HEK293 (cell line): Measurements from ENCODE around the gene BRAT1.

Experiments
- BCL11A ChIP-seq: fragments of 450-650 bp; formaldehyde crosslinking; IDR thresholded peaks from 2 replicates; pipeline ENCODE4 v1.5.1; 2016; ENCODE audit warnings: low read depth, missing biosample characterization, missing genetic modification characterization
- ZNF202 ChIP-seq: fragments of 450-650 bp; formaldehyde crosslinking; IDR thresholded peaks from 2 replicates; pipeline ENCODE4 v1.5.1; 2016; ENCODE audit warnings: missing biosample characterization, missing genetic modification characterization, borderline replicate concordance
- ZNF274 ChIP-seq, 2 experiments: fragments of 200-500 bp in 1 of 2; fragments of 450-650 bp in 1 of 2; sonication (Bioruptor generic) in 1 of 2; formaldehyde crosslinking in 1 of 2; IDR thresholded peaks; 2 replicates each; pipeline versions ENCODE4 v1.5.1 to v1.6.1; 2014 to 2016; ENCODE audit warnings: borderline replicate concordance in 1 of 2, inconsistent platforms in 1 of 2, low read length in 1 of 2, missing biosample characterization in 1 of 2, missing genetic modification characterization in 1 of 2
- TF ChIP-seq, protein P1 (sequence below): fragments of 450-650 bp; formaldehyde crosslinking; IDR thresholded peaks from 2 replicates; pipeline ENCODE4 v1.5.1; 2016; ENCODE audit warnings: missing biosample characterization, missing genetic modification characterization
- TF ChIP-seq, protein P2 (sequence below): fragments of 450-650 bp; formaldehyde crosslinking; IDR thresholded peaks from 2 replicates; pipeline ENCODE4; 2016; ENCODE audit warnings: missing biosample characterization, missing genetic modification characterization
- TF ChIP-seq, protein P3 (sequence below): fragments of 450-650 bp; formaldehyde crosslinking; IDR thresholded peaks from 2 replicates; pipeline ENCODE4 v1.5.1; 2017; ENCODE audit warnings: missing biosample characterization, missing genetic modification characterization

DNA sequence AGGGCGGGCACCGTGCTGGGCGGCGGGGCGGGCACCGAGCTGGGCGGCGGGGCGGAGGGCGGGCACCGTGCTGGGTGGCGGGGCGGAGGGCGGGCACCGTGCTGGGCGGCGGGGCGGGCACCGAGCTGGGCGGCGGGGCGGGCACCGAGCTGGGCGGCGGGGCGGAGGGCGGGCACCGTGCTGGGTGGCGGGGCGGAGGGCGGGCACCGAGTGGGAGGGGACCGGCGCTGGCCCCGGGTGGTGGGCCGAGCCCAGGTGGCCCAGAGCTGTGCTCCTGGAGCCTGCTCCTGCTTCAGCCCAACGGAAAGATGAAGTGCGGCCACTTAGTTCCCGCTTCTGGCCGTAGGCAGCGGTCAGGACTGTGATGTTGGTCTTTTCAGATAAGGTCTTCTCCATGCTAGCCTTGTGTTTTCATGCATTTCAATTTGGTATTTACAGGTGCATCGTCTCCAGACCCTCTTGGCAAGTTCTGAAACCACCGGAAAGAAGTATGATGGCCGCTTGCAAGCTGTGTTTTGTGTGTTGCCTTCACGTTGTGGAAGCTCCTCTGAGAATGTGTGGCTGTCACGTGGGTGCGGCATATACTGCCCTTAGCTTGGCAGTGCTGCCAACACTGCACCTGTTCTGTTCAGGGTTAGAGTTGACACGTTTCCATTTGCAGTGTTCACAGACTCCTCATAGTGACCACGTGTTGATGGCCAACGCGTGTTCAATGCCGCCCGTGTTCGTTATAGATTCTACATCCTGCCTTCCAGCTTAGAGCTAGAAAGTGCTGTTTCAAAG, 28.7 kb upstream of the BRAT1 start:
- TF ChIP-seq BCL11A (no peak), ZNF274 (IDR thresholded peaks at IDR 0.05; ENCODE audit: low read length) (no peak), ZNF274 (tag by site-specific recombination; IDR thresholded peaks at IDR 0.05; ENCODE audit: borderline replicate concordance) (no peak), ZNF202 (tag by site-specific recombination) (no peak)
- TF ChIP-seq, protein P1, sequence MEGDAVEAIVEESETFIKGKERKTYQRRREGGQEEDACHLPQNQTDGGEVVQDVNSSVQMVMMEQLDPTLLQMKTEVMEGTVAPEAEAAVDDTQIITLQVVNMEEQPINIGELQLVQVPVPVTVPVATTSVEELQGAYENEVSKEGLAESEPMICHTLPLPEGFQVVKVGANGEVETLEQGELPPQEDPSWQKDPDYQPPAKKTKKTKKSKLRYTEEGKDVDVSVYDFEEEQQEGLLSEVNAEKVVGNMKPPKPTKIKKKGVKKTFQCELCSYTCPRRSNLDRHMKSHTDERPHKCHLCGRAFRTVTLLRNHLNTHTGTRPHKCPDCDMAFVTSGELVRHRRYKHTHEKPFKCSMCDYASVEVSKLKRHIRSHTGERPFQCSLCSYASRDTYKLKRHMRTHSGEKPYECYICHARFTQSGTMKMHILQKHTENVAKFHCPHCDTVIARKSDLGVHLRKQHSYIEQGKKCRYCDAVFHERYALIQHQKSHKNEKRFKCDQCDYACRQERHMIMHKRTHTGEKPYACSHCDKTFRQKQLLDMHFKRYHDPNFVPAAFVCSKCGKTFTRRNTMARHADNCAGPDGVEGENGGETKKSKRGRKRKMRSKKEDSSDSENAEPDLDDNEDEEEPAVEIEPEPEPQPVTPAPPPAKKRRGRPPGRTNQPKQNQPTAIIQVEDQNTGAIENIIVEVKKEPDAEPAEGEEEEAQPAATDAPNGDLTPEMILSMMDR (tag by site-specific recombination), result no peak
- TF ChIP-seq, protein P2, sequence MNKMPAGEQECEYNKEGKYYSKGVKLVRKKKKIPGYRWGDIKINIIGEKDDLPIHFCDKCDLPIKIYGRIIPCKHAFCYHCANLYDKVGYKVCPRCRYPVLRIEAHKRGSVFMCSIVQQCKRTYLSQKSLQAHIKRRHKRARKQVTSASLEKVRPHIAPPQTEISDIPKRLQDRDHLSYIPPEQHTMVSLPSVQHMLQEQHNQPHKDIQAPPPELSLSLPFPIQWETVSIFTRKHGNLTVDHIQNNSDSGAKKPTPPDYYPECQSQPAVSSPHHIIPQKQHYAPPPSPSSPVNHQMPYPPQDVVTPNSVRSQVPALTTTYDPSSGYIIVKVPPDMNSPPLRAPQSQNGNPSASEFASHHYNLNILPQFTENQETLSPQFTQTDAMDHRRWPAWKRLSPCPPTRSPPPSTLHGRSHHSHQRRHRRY (tag by site-specific recombination), result no peak
- TF ChIP-seq, protein P3, sequence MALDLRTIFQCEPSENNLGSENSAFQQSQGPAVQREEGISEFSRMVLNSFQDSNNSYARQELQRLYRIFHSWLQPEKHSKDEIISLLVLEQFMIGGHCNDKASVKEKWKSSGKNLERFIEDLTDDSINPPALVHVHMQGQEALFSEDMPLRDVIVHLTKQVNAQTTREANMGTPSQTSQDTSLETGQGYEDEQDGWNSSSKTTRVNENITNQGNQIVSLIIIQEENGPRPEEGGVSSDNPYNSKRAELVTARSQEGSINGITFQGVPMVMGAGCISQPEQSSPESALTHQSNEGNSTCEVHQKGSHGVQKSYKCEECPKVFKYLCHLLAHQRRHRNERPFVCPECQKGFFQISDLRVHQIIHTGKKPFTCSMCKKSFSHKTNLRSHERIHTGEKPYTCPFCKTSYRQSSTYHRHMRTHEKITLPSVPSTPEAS (tag by site-specific recombination), result no peak
